GM21526 (cell line): ENCODE results near the gene C6orf163.
A peak's percentile ranks its signal among the peaks of the same experiment; 100 is the strongest.

Experiments
- ATAC-seq: cut with Tn5 transposase; IDR thresholded peaks from one replicate; pipeline ENCODE4 v1.9.1; 2021; ENCODE audit warnings: moderate library complexity; ENCODE audit not compliant: unreplicated experiment, low FRiP score

The C6orf163 gene

GRCh38 chr6:87407901-87408720 is 63.5 kb downstream of the C6orf163 start, which contains the start of gene CFAP206:
TSS of gene CFAP206 (plus strand) at chr6:87407972. CDS start at chr6:87409840, 1,868 bp downstream.
- peak; percentile 80 for ATAC-seq

- peak; percentile 3 for ATAC-seq
Measured at GRCh38 chr6:87408721-87409155, 64.1 kb downstream of the C6orf163 start.
